Naive B cell (primary cell): ENCODE results near the gene TMC6. TPM values are rescaled to one million over a fixed set of nuclear protein-coding genes. Genes with fewer than 3 reads are reported as not detected.
A peak's percentile ranks its signal among the peaks of the same experiment; 100 is the strongest.

Experiments used
- ATAC-seq, 2 donors: fragments of 150-1000 bp; cut with Tn5 transposase; 2 replicates each; pipeline ENCODE4 v1.10.0; 2021; ENCODE audit warnings: low read depth in 2 of 2, mild to moderate bottlenecking in 2 of 2, moderate library complexity in 2 of 2
- DNase-seq: peaks from one replicate; pipeline ENCODE4 v3.0.0; 2022
- H3K27ac Mint-ChIP-seq, 6 donors: one replicate each; pipeline ENCODE4 v1.8.0; 2020 to 2022; ENCODE audit warnings: mild to moderate bottlenecking in 6 of 6, mixed read lengths in 6 of 6, moderate library complexity in 5 of 6, inconsistent platforms in 2 of 6
- H3K27me3 Mint-ChIP-seq, 3 donors: one replicate each; pipeline ENCODE4 v1.8.0; 2021 to 2022; ENCODE audit warnings: mixed read lengths in 3 of 3, mild to moderate bottlenecking in 1 of 3
- H3K36me3 Mint-ChIP-seq, 2 donors: one replicate each; pipeline ENCODE4 v1.8.0; 2020 to 2022; ENCODE audit warnings: mixed read lengths in 2 of 2, inconsistent platforms in 1 of 2, mild to moderate bottlenecking in 1 of 2
- H3K4me1 Mint-ChIP-seq, 3 donors: one replicate each; pipeline ENCODE4 v1.8.0; 2020 to 2022; ENCODE audit warnings: mixed read lengths in 3 of 3, inconsistent platforms in 1 of 3, mild to moderate bottlenecking in 1 of 3, moderate library complexity in 1 of 3
- H3K4me3 Mint-ChIP-seq, 8 donors: one replicate each; pipeline ENCODE4 v1.8.0; 2020 to 2022; ENCODE audit warnings: mild to moderate bottlenecking in 8 of 8, mixed read lengths in 8 of 8, moderate library complexity in 8 of 8, inconsistent platforms in 2 of 8
- H3K9me3 Mint-ChIP-seq, 7 donors: one replicate each; pipeline ENCODE4 v1.8.0; 2020 to 2022; ENCODE audit warnings: mixed read lengths in 7 of 7, mild to moderate bottlenecking in 5 of 7, inconsistent platforms in 2 of 7, moderate library complexity in 1 of 7
- polyA plus RNA-seq, 6 donors: library from polyadenylated mRNA; unstranded; fragments of 300-500 nt; fragmentation: Illumina TruSeq; gene quantifications; one replicate each; pipeline ENCODE4 v1.2.3, GENCODE V29; 2021; ENCODE audit warnings: low read depth in 6 of 6

TMC6 gene
- polyA plus RNA-seq, 6 donors from 2014 or later: 84.9 to 170 (median 141) TPM

GRCh38 chr17:78137392-78138203 lies 9.0 kb upstream of the TMC6 start:
- Mint-ChIP-seq H3K36me3 (peaks cover 8 to 12% of the 10 kb centered on the region in 2 donors), H3K4me3 (peak overlapping the region in 6 of 8 donors; percentile 22 to 75 (median 53)), H3K4me1 (peaks cover 76 to 89% (median 87%) of the 10 kb centered on the region in 3 donors), H3K27me3 (no peaks in the 10 kb centered on the region), H3K9me3 (no peaks in the 10 kb centered on the region), H3K27ac (peak overlapping the region; percentile 68 to 99 (median 83))
- peak; percentile 37 for DNase-seq
- ATAC-seq: peak in 1 of 2 donors; percentile 15

GRCh38 chr17:78135858-78136500 lies 7.4 kb upstream of the TMC6 start:
- ATAC-seq: no peak
- peaks cover 74 to 84% (median 74%) of the 10 kb centered on the region in 3 donors for H3K4me1 Mint-ChIP-seq
- no peaks in the 10 kb centered on the region for H3K27me3 Mint-ChIP-seq
- no peak for DNase-seq
- H3K36me3 Mint-ChIP-seq: peaks cover 8% of the 10 kb centered on the region in 2 donors
- no peaks in the 10 kb centered on the region for H3K9me3 Mint-ChIP-seq
- peak overlapping the region in 5 of 8 donors; percentile 11 to 70 (median 29) for H3K4me3 Mint-ChIP-seq
- H3K27ac Mint-ChIP-seq: peak overlapping the region in 5 of 6 donors; percentile 63 to 90 (median 76)

DNA sequence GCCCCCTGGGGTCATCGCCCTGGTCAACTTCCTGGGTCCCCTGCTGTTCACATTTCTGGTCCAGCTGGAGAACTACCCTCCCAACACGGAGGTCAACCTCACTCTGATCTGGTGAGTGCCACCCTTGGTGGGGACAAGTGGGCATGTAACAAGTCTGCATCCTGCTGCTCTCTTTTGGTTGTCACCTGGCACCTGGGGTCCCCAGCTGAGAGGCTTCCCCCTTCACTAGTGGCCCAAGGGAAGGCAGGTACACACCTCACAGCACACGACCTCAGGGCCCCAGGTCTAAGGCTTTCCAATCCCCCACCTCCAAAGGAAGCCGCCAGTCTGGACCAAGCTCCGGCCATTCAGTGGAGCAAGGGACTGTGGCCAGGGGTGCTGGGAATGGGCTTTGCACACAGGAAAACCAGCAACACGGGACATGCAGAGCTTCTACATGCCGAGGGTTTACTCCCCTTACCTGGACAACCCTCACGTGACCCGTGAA lies 6.4 kb upstream of the TMC6 start:
- Mint-ChIP-seq H3K27me3 (no peaks in the 10 kb centered on the region), H3K4me1 (peaks cover 76 to 87% (median 78%) of the 10 kb centered on the region in 3 donors), H3K36me3 (peaks cover 8% of the 10 kb centered on the region in 2 donors), H3K9me3 (no peaks in the 10 kb centered on the region), H3K4me3 (peak overlapping the region in 2 of 8 donors; percentile 57 to 100), H3K27ac (peak overlapping the region in 4 of 6 donors; percentile 66 to 97 (median 84))
- DNase-seq (no peak), ATAC-seq (no peak)

DNA sequence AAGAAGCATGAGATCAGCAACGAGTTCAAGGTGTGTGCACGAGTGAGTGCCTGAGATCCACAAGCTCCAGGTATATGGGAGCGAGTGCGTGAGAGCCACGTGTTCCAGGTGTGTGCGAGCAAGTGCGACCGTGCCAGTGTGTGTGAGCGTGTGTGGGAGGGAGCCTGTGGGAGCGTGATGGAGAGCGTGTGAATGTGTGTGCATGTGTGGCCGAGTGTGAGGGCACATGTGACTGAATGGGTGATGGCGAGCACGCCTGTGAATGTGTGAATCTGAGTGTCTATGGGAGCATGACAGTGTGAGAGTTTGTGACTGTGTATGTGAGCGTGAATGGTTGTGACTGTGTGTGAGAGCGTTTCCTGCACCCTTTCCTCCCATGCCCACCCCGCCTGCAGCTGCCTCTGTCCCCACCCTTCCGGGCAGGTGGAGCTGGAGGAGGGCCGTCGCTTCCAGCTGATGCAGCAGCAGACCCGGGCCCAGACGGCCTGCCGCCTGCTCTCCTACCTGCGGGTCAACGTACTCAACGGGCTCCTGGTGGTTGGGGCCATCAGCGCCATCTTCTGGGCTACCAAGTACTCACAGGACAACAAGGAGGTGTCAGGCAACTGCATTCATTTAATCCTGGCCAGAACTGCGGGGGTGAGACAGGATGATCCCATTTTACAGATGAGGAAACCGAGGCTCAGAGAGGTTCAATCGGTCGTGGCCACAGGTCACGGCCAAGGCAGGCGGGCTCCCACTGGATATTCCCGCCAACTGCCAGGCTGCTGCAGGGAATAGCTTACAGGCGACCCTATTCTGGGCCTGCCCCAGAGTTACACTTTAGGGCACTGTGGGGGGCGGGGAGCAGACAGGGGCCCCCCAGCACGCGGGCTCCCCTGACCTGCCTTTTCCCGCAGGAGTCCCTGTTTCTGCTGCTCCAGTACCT lies 5.7 kb upstream of the TMC6 start:
- DNase-seq (peak; percentile 79), ATAC-seq (peak; percentile 33 to 37)
- peak overlapping the region; percentile 81 to 99 (median 96) for H3K27ac Mint-ChIP-seq
- H3K27me3 Mint-ChIP-seq: no peaks in the 10 kb centered on the region
- peaks cover 8% of the 10 kb centered on the region in 2 donors for H3K36me3 Mint-ChIP-seq
- H3K4me3 Mint-ChIP-seq: peak overlapping the region; percentile 52 to 100 (median 96)
- H3K4me1 Mint-ChIP-seq: peaks cover 80 to 90% (median 81%) of the 10 kb centered on the region in 3 donors
- no peaks in the 10 kb centered on the region for H3K9me3 Mint-ChIP-seq

DNA sequence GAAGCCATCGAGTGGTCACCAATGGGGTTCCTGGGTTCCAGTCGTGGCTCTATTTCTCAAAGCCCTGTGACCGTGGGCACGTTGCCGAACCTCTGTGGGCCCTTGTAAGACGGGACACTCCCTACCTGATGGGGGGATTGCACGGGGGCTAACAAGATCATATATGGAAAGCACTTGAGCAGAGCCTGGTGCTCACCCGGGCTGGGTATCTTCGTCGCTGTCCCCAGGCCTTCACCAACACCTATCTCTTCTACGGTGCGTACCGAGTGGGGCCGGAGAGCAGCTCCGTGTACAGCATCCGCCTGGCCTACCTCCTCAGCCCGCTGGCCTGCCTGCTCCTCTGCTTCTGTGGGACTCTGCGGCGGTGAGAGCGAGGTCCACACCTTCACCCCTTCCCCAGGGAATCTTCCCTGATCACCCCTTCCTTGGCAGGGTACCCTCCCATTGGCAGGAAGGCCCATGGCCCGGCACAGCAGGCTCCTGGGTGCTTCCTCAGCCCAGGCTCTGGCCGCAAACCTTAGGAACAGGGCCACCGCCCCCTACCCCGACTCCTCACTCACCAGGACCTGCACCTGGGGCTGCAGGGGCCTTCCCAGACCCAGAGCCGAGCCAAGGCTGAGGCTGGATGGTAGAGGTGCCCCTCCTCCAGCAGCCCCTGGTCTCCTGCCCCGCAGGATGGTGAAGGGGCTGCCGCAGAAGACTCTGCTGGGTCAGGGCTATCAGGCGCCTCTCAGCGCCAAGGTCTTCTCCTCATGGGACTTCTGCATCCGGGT lies 4.8 kb upstream of the TMC6 start:
- Mint-ChIP-seq H3K36me3 (peaks cover 8% of the 10 kb centered on the region in 2 donors), H3K27me3 (no peaks in the 10 kb centered on the region), H3K27ac (peak overlapping the region; percentile 81 to 99 (median 96)), H3K4me1 (peaks cover 77 to 86% (median 78%) of the 10 kb centered on the region in 3 donors), H3K4me3 (peak overlapping the region; percentile 82 to 100 (median 98)), H3K9me3 (no peaks in the 10 kb centered on the region)
- DNase-seq: no peak
- no peak for ATAC-seq

GRCh38 chr17:78132767-78133178 lies 4.2 kb upstream of the TMC6 start:
- H3K4me3 Mint-ChIP-seq: peak overlapping the region; percentile 82 to 100 (median 98)
- no peak for DNase-seq

GRCh38 chr17:78132084-78132676 lies 3.6 kb upstream of the TMC6 start:
- Mint-ChIP-seq H3K27me3 (no peaks in the 10 kb centered on the region), H3K36me3 (peaks cover 8% of the 10 kb centered on the region in 2 donors), H3K4me1 (peaks cover 65 to 83% (median 68%) of the 10 kb centered on the region in 3 donors), H3K9me3 (no peaks in the 10 kb centered on the region), H3K27ac (peak overlapping the region; percentile 96 to 99 (median 98)), H3K4me3 (peak overlapping the region; percentile 82 to 100 (median 98))
- DNase-seq (peak; percentile 95), ATAC-seq (peak; percentile 61 to 65)

More at GRCh38 chr17:78132767-78133178, 4.2 kb upstream of the TMC6 start:
- peak overlapping the region; percentile 36 to 99 (median 96) for H3K27ac Mint-ChIP-seq
- H3K9me3 Mint-ChIP-seq: no peaks in the 10 kb centered on the region
- no peaks in the 10 kb centered on the region for H3K27me3 Mint-ChIP-seq
- ATAC-seq: no peak
- H3K4me1 Mint-ChIP-seq: peaks cover 71 to 83% (median 72%) of the 10 kb centered on the region in 3 donors
- peaks cover 8% of the 10 kb centered on the region in 2 donors for H3K36me3 Mint-ChIP-seq

DNA sequence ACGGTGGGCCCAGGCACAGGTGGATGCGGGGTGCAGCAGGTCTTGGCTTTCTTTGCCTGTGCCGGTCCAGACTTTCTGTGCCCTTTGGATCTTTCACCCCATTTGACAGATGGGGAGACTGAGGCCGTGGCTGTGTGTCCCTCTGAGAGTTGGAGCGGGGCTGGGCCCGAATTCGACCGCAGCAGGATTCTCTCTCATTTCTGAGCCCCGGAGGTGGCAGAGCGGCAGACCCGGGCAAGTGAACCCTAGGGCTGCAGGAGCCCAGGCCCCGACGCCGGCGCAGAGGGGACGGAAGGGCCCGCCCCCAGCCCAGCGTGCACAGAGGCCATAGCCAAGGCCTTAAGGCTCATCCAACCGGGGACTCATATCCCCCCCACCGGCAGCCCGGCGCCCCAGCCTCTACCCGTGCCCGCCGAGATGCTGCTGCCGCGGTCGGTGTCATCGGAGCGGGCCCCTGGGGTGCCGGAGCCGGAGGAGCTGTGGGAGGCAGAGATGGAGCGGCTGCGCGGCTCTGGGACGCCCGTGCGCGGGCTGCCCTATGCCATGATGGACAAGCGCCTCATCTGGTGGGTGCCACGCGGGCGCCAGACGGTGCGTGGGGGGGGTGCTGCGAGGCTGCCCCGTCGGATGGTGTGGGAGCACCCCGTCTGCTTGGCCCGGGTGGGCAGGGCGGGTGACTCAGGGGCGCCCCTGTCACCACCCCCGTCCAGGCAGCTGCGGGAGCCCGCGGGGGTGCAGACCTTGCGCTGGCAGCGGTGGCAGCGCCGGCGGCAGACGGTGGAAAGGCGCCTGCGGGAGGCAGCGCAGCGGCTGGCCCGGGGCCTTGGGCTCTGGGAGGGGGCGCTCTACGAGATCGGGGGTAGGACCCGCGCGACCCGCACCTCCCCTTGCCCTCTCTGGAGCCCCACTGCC lies 2.9 kb upstream of the TMC6 start:
- H3K4me1 Mint-ChIP-seq: peaks cover 63 to 84% (median 67%) of the 10 kb centered on the region in 3 donors
- peaks cover 8% of the 10 kb centered on the region in 2 donors for H3K36me3 Mint-ChIP-seq
- no peak for ATAC-seq

DNA sequence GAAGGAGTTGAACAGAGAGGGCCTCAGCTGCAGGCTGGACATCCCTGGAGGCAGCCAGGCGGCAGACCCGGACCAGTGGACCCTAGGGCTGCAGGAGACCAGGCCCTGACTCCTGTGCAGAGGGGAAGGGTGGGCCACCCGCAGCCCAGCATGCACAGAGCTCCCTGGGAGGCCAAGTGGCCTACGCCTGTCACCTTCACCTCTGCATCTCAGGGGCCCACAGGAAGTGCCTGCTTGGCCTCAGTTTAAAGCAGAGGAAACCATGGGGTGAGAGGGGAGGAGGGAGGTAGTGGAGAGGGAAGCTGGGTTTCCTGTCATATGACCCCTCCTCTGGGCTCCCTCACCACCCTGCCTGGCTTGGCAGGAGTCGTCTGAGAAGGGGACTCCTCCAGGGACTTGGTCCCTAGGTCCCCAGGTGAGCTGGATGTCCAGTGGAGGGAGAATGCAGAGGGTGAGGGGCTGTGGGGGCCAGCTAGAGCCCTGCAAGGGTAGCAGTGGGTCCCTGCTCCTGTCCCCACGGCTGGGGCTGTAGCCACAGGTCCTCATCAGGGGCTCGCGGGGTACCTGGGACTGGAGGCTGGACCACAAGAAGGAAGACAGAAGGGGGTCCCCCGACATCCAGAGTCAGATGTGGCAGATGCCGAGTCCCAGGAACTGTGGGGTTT lies 2.0 kb upstream of the TMC6 start, which contains the start of gene TMC8:
TSS of gene TMC8 (plus strand) at position 335 of the 665 bp plus-strand sequence. CDS start 818 bp downstream, outside the sequence.
- H3K36me3 Mint-ChIP-seq: peaks cover 4 to 5% of the 10 kb centered on the region in 2 donors
- H3K4me1 Mint-ChIP-seq: peaks cover 61 to 84% (median 61%) of the 10 kb centered on the region in 3 donors
- no peaks in the 10 kb centered on the region for H3K9me3 Mint-ChIP-seq
- H3K27ac Mint-ChIP-seq: peak within 1 kb of the TSS; percentile 95 to 99 (median 98)
- H3K27me3 Mint-ChIP-seq: no peaks in the 10 kb centered on the region
- H3K4me3 Mint-ChIP-seq: peak within 1 kb of the TSS; percentile 95 to 100 (median 97)
- peak; percentile 83 for DNase-seq
- peak; percentile 21 to 22 for ATAC-seq

More for the DNA sequence above, 2.9 kb upstream of the TMC6 start:
- no peaks in the 10 kb centered on the region for H3K27me3 Mint-ChIP-seq
- H3K27ac Mint-ChIP-seq: peak overlapping the region; percentile 95 to 99 (median 98)
- DNase-seq: peak; percentile 48
- H3K9me3 Mint-ChIP-seq: no peaks in the 10 kb centered on the region
- peak overlapping the region; percentile 95 to 100 (median 97) for H3K4me3 Mint-ChIP-seq

DNA sequence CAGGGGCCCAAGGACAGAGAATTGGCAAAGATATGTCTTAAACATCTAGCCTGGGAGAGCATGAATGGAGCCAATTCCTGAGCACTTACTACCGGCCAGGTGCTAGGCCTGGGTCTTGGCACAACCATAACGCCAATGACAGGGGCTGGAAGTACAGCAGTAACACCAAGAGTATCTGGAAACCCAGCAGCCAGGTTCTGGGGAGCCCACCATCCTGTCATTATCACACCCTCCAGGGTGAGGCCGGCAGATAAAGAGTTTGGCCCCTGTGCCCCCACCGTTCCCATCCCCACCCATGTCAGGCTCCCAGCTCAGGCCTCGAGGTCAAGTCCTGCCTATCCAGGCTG lies 1.5 kb upstream of the TMC6 start:
- ATAC-seq (no peak), DNase-seq (peak; percentile 34)
- Mint-ChIP-seq H3K27ac (peak overlapping the region; percentile 70 to 99 (median 98)), H3K9me3 (no peaks in the 10 kb centered on the region), H3K36me3 (peaks cover 0 to 5% of the 10 kb centered on the region in 2 donors), H3K27me3 (no peaks in the 10 kb centered on the region), H3K4me3 (peak overlapping the region; percentile 95 to 100 (median 97)), H3K4me1 (peaks cover 58 to 81% (median 58%) of the 10 kb centered on the region in 3 donors)
